Tibial nerve (tissue), 4 donors: ENCODE results near the gene PRM1. TPM values are rescaled to one million over a fixed set of nuclear protein-coding genes. Genes with fewer than 3 reads are reported as not detected.

Experiments used
- DNase-seq, 2 donors: peaks; one replicate each; pipeline ENCODE4 v3.0.0-alpha.2; 2019; ENCODE audit warnings: low spot score in 2 of 2
- H3K27ac ChIP-seq, 4 donors: fragments of 200-600 bp; sonication (generic) in 3 of 4; one replicate each; pipeline ENCODE4 v1.5.1; 2017 to 2019; ENCODE audit warnings: mild to moderate bottlenecking in 1 of 4
- H3K27me3 ChIP-seq, 2 donors: fragments of 200-600 bp; sonication (generic) in 1 of 2; one replicate each; pipeline versions ENCODE4 v1.5.1 to v1.6.0; 2017 to 2019
- H3K36me3 ChIP-seq, 3 donors: fragments of 200-600 bp; sonication (generic); one replicate each; pipeline ENCODE4 v1.5.1; 2018 to 2019
- H3K4me1 ChIP-seq, 4 donors: fragments of 200-600 bp; sonication (generic) in 3 of 4; one replicate each; pipeline ENCODE4 v1.5.1; 2017 to 2019
- H3K4me3 ChIP-seq, 4 donors: fragments of 200-600 bp; sonication (generic) in 3 of 4; one replicate each; pipeline ENCODE4 v1.5.1; 2017 to 2019; ENCODE audit warnings: mild to moderate bottlenecking in 1 of 4, moderate library complexity in 1 of 4
- H3K9me3 ChIP-seq, 4 donors: fragments of 200-600 bp; sonication (generic) in 3 of 4; one replicate each; pipeline ENCODE4 v1.5.1; 2017 to 2019
- CTCF ChIP-seq, 5 experiments: fragments of 200-600 bp in 3 of 5; fragments of 450-650 bp in 2 of 5; sonication (generic) in 3 of 5; IDR thresholded peaks; one replicate each; pipeline ENCODE4 v1.5.1; 2016 to 2019; ENCODE audit warnings: antibody characterized with exemption in 5 of 5, mild to moderate bottlenecking in 3 of 5, moderate library complexity in 2 of 5
- EP300 ChIP-seq, 2 donors: sonication (generic); formaldehyde crosslinking; IDR thresholded peaks; one replicate each; pipeline ENCODE4 v1.6.1; 2017; ENCODE audit warnings: antibody characterized with exemption in 2 of 2, mild to moderate bottlenecking in 1 of 2
- POLR2A ChIP-seq, 2 donors: fragments of 450-650 bp; IDR thresholded peaks; one replicate each; pipeline ENCODE4 v1.6.1; 2017; ENCODE audit warnings: antibody characterized with exemption in 2 of 2, mild to moderate bottlenecking in 2 of 2, moderate library complexity in 2 of 2
- WGBS, 2 donors: methylation state at CpG; one replicate each; pipeline ENCODE4 v1.1.5; 2018; 5-methylcytosine and 5-hydroxymethylcytosine counted together
- total RNA-seq, 4 donors: library from RNA; depleted of rRNA; stranded (reverse); fragments of >200 nt; gene quantifications; one replicate each; pipeline ENCODE4 v1.1.0, GENCODE V29; 2016

PRM1 gene
- total RNA-seq, 4 donors from 2014 or later, result not detected

DNA sequence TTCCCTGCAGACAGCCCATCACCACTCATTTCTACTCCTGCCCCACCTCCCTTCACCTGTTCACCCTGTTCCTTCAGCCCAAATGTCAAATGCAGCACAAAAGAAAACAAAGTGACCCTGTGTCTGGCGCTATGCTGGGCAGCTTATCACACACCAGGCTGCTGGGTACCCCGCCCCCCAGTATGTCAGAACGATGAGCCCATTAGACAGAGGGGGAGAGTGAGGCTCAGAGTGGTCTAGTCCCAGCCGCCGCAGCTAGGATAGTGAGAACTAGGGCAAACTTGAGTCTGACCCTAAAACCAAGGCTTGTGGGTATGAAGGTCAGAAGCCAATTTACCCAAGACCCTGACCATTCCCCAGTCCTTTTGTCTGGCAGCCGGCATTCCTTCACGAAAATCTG lies 16.0 kb downstream of the PRM1 start:
- Histone ChIP-seq H3K27me3 (no peaks in the 10 kb centered on the region), H3K4me3 (no peak overlapping the region), H3K36me3 (no peaks in the 10 kb centered on the region), H3K27ac (no peak overlapping the region), H3K4me1 (no peaks in the 10 kb centered on the region), H3K9me3 (no peaks in the 10 kb centered on the region)
- no peak for DNase-seq
- TF ChIP-seq EP300 (IDR thresholded peaks at IDR 0.05) (no peak), POLR2A (IDR thresholded peaks at IDR 0.05) (no peak), CTCF (IDR thresholded peaks at IDR 0.05) (no peak)
- WGBS, 2 donors, result 83 to 87% methylated on average over 7 of the region's 7 CpGs

DNA sequence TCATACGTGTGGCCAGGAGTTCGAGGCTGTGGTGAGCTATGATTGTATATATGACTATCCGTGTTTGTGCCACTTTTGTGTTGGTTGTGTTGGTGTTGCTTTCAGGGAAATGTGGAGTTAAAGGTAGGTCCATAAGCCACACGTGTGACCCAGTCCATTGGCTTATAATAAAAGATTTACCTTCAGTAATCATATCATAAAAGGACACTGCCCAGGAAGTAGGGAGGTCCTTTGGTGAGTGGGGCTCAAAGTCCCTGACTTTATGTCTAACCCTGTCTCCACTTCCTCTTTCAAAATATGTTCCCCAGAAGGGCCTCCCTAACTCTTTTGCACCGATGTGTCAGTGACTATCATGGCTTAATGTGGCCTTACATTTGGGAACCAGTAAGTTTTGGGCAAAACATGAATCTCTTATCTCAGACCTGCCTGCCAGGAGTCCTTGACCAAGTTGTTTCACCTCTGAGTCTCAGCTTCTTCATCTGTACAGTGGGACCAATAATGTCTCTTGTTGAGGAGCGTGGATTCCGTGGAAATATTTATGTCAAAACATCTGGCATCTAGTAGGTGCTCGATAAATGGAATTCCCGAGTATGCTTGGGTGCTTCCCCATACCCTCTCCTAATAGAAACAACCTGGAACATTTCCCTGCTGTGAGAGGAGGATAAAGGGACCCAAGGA lies 16.8 kb downstream of the PRM1 start:
- H3K36me3 ChIP-seq, result no peaks in the 10 kb centered on the region
- H3K4me3 ChIP-seq, result no peak overlapping the region
- H3K4me1 ChIP-seq, result peaks cover 0 to 3% (median 2%) of the 10 kb centered on the region in 4 donors
- H3K27me3 ChIP-seq, result no peaks in the 10 kb centered on the region
- H3K27ac ChIP-seq, result no peak overlapping the region
- DNase-seq, result no peak
- 75 to 84% methylated on average over 9 of the region's 9 CpGs for WGBS, 2 donors
- no peak for TF ChIP-seq POLR2A (IDR thresholded peaks at IDR 0.05)
- no peaks in the 10 kb centered on the region for H3K9me3 ChIP-seq

- H3K27ac ChIP-seq, result no peak overlapping the region
- TF ChIP-seq CTCF (IDR thresholded peaks at IDR 0.05), result no peak
- TF ChIP-seq POLR2A (IDR thresholded peaks at IDR 0.05), result no peak
- H3K4me3 ChIP-seq, result no peak overlapping the region
- 52 to 63% methylated on average over 4 of the region's 4 CpGs for WGBS, 2 donors
- H3K9me3 ChIP-seq, result no peaks in the 10 kb centered on the region
- H3K27me3 ChIP-seq, result no peaks in the 10 kb centered on the region
- H3K4me1 ChIP-seq, result peaks cover 0 to 9% (median 8%) of the 10 kb centered on the region in 4 donors
- H3K36me3 ChIP-seq, result no peaks in the 10 kb centered on the region
- no peak for DNase-seq
Observed at GRCh38 chr16:11263737-11264136, 17.4 kb downstream of the PRM1 start.

- TF ChIP-seq EP300 (IDR thresholded peaks at IDR 0.05), result no peak
- no peak for TF ChIP-seq CTCF (IDR thresholded peaks at IDR 0.05)
- no peak for TF ChIP-seq POLR2A (IDR thresholded peaks at IDR 0.05)
- WGBS, 2 donors, result 84 to 85% methylated on average over 8 of the region's 8 CpGs
Observed at GRCh38 chr16:11262915-11263314, 18.2 kb downstream of the PRM1 start.

GRCh38 chr16:11260596-11260966 lies 20.5 kb downstream of the PRM1 start:
- Histone ChIP-seq H3K27ac (no peak overlapping the region), H3K27me3 (no peaks in the 10 kb centered on the region), H3K36me3 (no peaks in the 10 kb centered on the region), H3K9me3 (no peaks in the 10 kb centered on the region), H3K4me1 (peaks cover 0 to 25% (median 17%) of the 10 kb centered on the region in 4 donors), H3K4me3 (no peak overlapping the region)
- TF ChIP-seq EP300 (IDR thresholded peaks at IDR 0.05), result no peak
- TF ChIP-seq POLR2A (IDR thresholded peaks at IDR 0.05), result no peak
- TF ChIP-seq CTCF (IDR thresholded peaks at IDR 0.05), result no peak
- DNase-seq, result no peak
- 62 to 72% methylated on average over 3 of the region's 3 CpGs for WGBS, 2 donors

More at GRCh38 chr16:11262915-11263314, 18.2 kb downstream of the PRM1 start:
- DNase-seq, result no peak
- Histone ChIP-seq H3K36me3 (no peaks in the 10 kb centered on the region), H3K9me3 (no peaks in the 10 kb centered on the region), H3K4me1 (peaks cover 0 to 15% (median 11%) of the 10 kb centered on the region in 4 donors), H3K27me3 (no peaks in the 10 kb centered on the region), H3K4me3 (no peak overlapping the region), H3K27ac (no peak overlapping the region)
